Lung (tissue), 12 donors: ENCODE results near the gene PCID2. TPM values are rescaled to one million over a fixed set of nuclear protein-coding genes. Genes with fewer than 3 reads are reported as not detected.
A peak's percentile ranks its signal among the peaks of the same experiment; 100 is the strongest.

Experiments used
- ATAC-seq: fragments of 200-7000 bp; cut with Tn5 transposase; one replicate; pipeline ENCODE4 v1.9.1; 2020; ENCODE audit warnings: moderate number of reproducible peaks; ENCODE audit not compliant: insufficient read depth, low FRiP score
- DNase-seq, 3 donors: peaks; one replicate each; pipeline ENCODE4 v3.0.0-alpha.2; 2013 to 2017
- H3K27ac ChIP-seq, 2 donors: one replicate each; pipeline ENCODE4 v1.5.1; 2013; ENCODE audit warnings: mild to moderate bottlenecking in 2 of 2, moderate library complexity in 2 of 2, control low read depth in 1 of 2, inconsistent platforms in 1 of 2, low read depth in 1 of 2, low read length in 1 of 2
- H3K27me3 ChIP-seq, 3 donors: one replicate each; pipeline ENCODE4 v1.5.1; 2013; ENCODE audit warnings: low read length in 2 of 3; ENCODE audit not compliant: control insufficient read depth in 3 of 3, insufficient read depth in 3 of 3
- H3K36me3 ChIP-seq, 4 donors: one replicate each; pipeline ENCODE4 v1.5.1; 2013; ENCODE audit warnings: low read length in 4 of 4, mild to moderate bottlenecking in 1 of 4, moderate library complexity in 1 of 4; ENCODE audit not compliant: control insufficient read depth in 4 of 4, insufficient read depth in 4 of 4
- H3K4me1 ChIP-seq, 5 donors: one replicate each; pipeline ENCODE4 v1.5.1; 2013; ENCODE audit warnings: low read length in 5 of 5, mild to moderate bottlenecking in 2 of 5, moderate library complexity in 1 of 5; ENCODE audit not compliant: control insufficient read depth in 5 of 5, insufficient read depth in 5 of 5
- H3K4me3 ChIP-seq: one replicate; pipeline ENCODE4 v1.5.1; 2013; ENCODE audit warnings: mild to moderate bottlenecking, control low read depth, moderate library complexity
- H3K9ac ChIP-seq, 2 donors: one replicate each; pipeline ENCODE4 v1.5.1; 2013; ENCODE audit warnings: low read length in 2 of 2, control low read depth in 1 of 2; ENCODE audit not compliant: insufficient read depth in 1 of 2
- H3K9me3 ChIP-seq, 4 donors: one replicate each; pipeline ENCODE4 v1.5.1; 2013; ENCODE audit warnings: low read length in 3 of 4, mild to moderate bottlenecking in 1 of 4, moderate library complexity in 1 of 4; ENCODE audit not compliant: control insufficient read depth in 4 of 4, insufficient read depth in 3 of 4
- WGBS, 2 donors: extraction: QIAGEN DNeasy Blood & Tissue Kit; methylation state at CpG; one replicate each; pipeline ENCODE4 v1.1.7; 2013; 5-methylcytosine and 5-hydroxymethylcytosine counted together
- polyA plus RNA-seq, 2 donors: library from polyadenylated mRNA; stranded (reverse); fragments of 200-250 nt; gene quantifications; one replicate each; pipeline ENCODE4 v1.2.1, GENCODE V29; 2013
- total RNA-seq, 2 donors: library from RNA; depleted of rRNA in 1 of 2; stranded (reverse); fragments of >200 nt in 1 of 2; gene quantifications; one replicate each; pipeline ENCODE4 v1.2.1, GENCODE V29; 2014 to 2021
- TF ChIP-seq, protein P1 (sequence below): IDR thresholded peaks from 2 replicates; pipeline ENCODE4 v1.5.1; 2012; ENCODE audit warnings: mild to moderate bottlenecking; ENCODE audit errors: control extremely low read depth, extremely low read depth
- donor health status: control.
- donor health status: control.
- donor health status: Bipolar disorder and iron deficiency.
- donor health status: healthy.
- donor health status: DM: yes; HTN: yes; CAD: no.

Gene PCID2
- total and polyA plus RNA-seq, 4 donors = 31.5 to 86.2 (median 37.3) TPM

GRCh38 chr13:113152984-113153809, 55.3 kb downstream of the PCID2 start:
- Histone ChIP-seq H3K27me3 (peaks cover 0 to 6% (median 2%) of the 10 kb centered on the region in 3 donors), H3K9me3 (no peaks in the 10 kb centered on the region), H3K36me3 (no peaks in the 10 kb centered on the region), H3K9ac (peak overlapping the region in 1 of 2 donors; percentile 78), H3K4me1 (peaks cover 0 to 21% (median 4%) of the 10 kb centered on the region in 5 donors), H3K4me3 (peak overlapping the region; percentile 25), H3K27ac (peak overlapping the region; percentile 55 to 90)
- TF ChIP-seq, protein P1, sequence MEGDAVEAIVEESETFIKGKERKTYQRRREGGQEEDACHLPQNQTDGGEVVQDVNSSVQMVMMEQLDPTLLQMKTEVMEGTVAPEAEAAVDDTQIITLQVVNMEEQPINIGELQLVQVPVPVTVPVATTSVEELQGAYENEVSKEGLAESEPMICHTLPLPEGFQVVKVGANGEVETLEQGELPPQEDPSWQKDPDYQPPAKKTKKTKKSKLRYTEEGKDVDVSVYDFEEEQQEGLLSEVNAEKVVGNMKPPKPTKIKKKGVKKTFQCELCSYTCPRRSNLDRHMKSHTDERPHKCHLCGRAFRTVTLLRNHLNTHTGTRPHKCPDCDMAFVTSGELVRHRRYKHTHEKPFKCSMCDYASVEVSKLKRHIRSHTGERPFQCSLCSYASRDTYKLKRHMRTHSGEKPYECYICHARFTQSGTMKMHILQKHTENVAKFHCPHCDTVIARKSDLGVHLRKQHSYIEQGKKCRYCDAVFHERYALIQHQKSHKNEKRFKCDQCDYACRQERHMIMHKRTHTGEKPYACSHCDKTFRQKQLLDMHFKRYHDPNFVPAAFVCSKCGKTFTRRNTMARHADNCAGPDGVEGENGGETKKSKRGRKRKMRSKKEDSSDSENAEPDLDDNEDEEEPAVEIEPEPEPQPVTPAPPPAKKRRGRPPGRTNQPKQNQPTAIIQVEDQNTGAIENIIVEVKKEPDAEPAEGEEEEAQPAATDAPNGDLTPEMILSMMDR = no peak
- 5 to 18% methylated on average over 55 to 60 of the region's 60 CpGs for WGBS, 2 donors
- peak; percentile 40 to 45 (median 41) for DNase-seq
- peak; percentile 51 for ATAC-seq

DNA sequence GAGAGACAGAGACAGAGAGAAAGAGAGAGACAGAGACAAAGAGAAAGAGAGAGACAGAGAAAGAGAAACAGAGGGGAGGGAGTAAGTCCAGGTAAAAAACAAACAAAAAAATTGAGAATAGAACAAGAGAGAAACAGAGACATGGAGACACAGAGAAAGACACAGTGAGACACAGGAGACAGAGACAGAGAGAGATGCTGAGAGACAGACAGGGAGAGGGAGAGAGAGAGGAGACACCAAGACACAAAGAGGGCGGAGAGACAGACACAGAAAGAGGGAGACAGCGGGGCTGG, 55.8 kb downstream of the PCID2 start:
- Histone ChIP-seq H3K9me3 (no peaks in the 10 kb centered on the region), H3K27ac (peak overlapping the region in 1 of 2 donors; percentile 90), H3K9ac (peak overlapping the region in 1 of 2 donors; percentile 71), H3K27me3 (peaks cover 0 to 6% (median 2%) of the 10 kb centered on the region in 3 donors), H3K36me3 (no peaks in the 10 kb centered on the region), H3K4me1 (peaks cover 0 to 21% (median 4%) of the 10 kb centered on the region in 5 donors), H3K4me3 (no peak overlapping the region)
- TF ChIP-seq, protein P1 = no peak
- ATAC-seq (no peak), DNase-seq (no peak)
- 49 to 64% methylated on average over 2 of the region's 2 CpGs for WGBS, 2 donors

DNA sequence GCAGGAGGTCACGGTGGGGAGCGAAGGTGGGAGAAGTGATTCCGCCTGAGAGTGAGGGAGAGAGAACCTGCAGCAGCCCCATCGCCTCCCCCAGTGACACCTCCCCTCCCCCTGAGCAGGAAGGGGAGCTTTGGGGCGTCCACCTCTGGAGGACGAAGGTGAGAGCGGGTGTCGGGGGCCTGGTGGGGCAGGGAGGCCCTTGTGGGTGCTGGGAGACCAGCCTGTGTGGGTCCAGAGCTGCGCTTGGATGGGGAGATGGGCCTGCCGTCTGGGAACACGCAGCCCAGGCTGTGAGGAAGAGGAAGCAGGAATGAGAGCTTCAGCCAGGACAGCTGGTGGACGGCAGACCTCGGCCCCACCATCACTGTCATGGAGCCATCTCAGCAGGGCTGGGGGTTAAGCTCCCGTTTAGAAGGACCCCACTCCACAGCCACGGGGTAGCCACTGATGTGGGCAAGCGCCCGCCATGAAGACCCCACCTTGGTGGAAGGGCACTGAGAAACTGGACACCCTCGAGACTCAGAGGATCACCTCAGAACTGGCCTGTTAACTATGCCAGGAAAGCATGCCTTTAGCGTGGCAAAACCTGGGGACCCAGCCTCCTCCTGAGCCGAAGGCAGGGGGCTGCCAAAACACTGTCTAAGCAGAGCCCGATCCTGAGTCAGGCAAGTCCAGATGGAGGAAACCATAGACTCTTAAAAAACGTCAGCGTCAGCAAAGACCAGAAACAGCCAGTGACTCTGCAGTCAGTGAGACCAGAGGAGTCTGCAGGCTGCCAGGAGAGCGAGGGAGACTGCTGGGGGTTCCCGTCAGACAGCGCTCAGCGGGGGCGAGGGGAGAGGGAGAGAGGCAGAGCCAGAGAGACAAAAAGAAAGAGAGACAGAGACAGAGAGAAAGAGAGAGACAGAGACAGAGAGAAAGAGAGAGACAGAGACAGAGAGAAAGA, 56.5 kb downstream of the PCID2 start:
- DNase-seq (peak; percentile 48 to 78 (median 71)), ATAC-seq (no peak)
- H3K27me3 ChIP-seq = peaks cover 0 to 6% (median 2%) of the 10 kb centered on the region in 3 donors
- no peak overlapping the region for H3K9ac ChIP-seq
- H3K4me1 ChIP-seq = peaks cover 0 to 21% (median 4%) of the 10 kb centered on the region in 5 donors
- no peaks in the 10 kb centered on the region for H3K9me3 ChIP-seq
- no peak overlapping the region for H3K4me3 ChIP-seq
- 58 to 68% methylated on average over 24 to 28 of the region's 28 CpGs for WGBS, 2 donors
- no peaks in the 10 kb centered on the region for H3K36me3 ChIP-seq
- TF ChIP-seq, protein P1 = no peak
- no peak overlapping the region for H3K27ac ChIP-seq
